ENCODE results near the gene TBCD. TPM values are rescaled to one million over a fixed set of nuclear protein-coding genes. Genes with fewer than 3 reads are reported as not detected.

Gene TBCD
- total and polyA plus RNA-seq, 9 of the 15 experiments (the other 6 are each of a cell fraction or from before 2014, with no cell fraction given), result 8.9 to 98.5 (median 28.0) TPM

DNA sequence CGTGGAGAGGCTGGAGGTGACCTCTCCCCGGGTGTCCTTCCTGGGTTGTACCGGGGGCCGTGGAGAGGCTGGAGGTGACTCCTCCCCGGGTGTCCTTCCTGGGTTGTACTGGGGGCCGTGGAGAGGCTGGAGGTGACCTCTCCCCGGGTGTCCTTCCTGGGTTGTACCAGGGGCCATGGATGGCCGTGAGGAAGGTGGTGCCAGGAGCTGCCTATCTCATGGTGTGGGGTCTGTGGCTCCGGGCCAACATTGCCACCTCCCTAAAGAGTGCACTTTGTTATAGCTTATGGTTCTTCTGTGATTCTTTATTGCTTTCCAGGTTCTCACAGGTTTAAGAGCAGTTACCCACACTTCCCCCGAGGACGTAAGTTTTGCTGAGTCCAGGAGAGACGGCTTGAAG, 174.2 kb downstream of the TBCD start:
- Histone ChIP-seq H3K9me1 (ENCODE audit: control insufficient read depth, insufficient read depth, low read length) (no peaks in the 10 kb centered on the region), H3K4me2 (ENCODE audit: insufficient read depth, low read length) (no peak overlapping the region), H3K4me1 (replicated peaks in 1 of 2; ENCODE audit: control insufficient read depth in 2 of 2, insufficient read depth in 2 of 2, low read length in 2 of 2) (peaks cover 0 to 4% of the 10 kb centered on the region in 2 experiments; a peak in 1 of 5 replicates), H2AFZ (ENCODE audit: low read depth, low read length) (no peak overlapping the region), H3K27me3 (ENCODE audit: control insufficient read depth in 2 of 2, insufficient read depth in 2 of 2, low read length in 2 of 2) (no peaks in the 10 kb centered on the region), H3K9ac (ENCODE audit: insufficient read depth in 1 of 2, low read depth in 2 of 2, low read length in 2 of 2) (no peak overlapping the region), H3K4me3 (no peak overlapping the region), H3K9me3 (replicated peaks; ENCODE audit: control insufficient read depth, insufficient read depth, low read depth, low read length) (no peaks in the 10 kb centered on the region), H4K20me1 (replicated peaks; ENCODE audit: control insufficient read depth, insufficient read depth, low read length) (no peaks in the 10 kb centered on the region), H3K36me3 (ENCODE audit: control insufficient read depth, insufficient read depth, low read length) (peaks cover 78% of the 10 kb centered on the region; the same call in 2 of the 3 replicates), H3K27ac (ENCODE audit: extremely low read depth, low read depth, low read length) (no peak overlapping the region), H3K79me2 (ENCODE audit: control insufficient read depth, insufficient read depth, low read length) (no peaks in the 10 kb centered on the region)
- POLR2A ChIA-PET, result interaction anchor here (0.6 to 0.7 kb wide), 2 partner anchors 71 to 321 kb away, joined by 3 read pairs; no protein-coding TSS in a partner anchor
- no TSS peak for BruUV-seq (replicated peaks)
- FAIRE-seq (no peak), ATAC-seq (no peak), DNase-seq (ENCODE audit: extremely low read depth in 1 of 4, low spot score in 3 of 4) (no peak)
- CTCF ChIA-PET (ENCODE audit: low intra/inter-chr PET ratio), result no interaction called here
- WGBS (ENCODE audit: insufficient coverage, low coverage, missing lambda C conversion rate), result 96% methylated on average over 11 of the region's 12 CpGs
- intact Hi-C loops (cut with micrococcal nuclease), result no loop called here
- no peak for TF ChIP-seq MAFF (IDR thresholded peaks at IDR 0.05; ENCODE audit: low read length)
- TF ChIP-seq ARHGAP35 (IDR thresholded peaks at IDR 0.05; ENCODE audit: partially characterized antibody), result no peak
- TF ChIP-seq, protein P1, sequence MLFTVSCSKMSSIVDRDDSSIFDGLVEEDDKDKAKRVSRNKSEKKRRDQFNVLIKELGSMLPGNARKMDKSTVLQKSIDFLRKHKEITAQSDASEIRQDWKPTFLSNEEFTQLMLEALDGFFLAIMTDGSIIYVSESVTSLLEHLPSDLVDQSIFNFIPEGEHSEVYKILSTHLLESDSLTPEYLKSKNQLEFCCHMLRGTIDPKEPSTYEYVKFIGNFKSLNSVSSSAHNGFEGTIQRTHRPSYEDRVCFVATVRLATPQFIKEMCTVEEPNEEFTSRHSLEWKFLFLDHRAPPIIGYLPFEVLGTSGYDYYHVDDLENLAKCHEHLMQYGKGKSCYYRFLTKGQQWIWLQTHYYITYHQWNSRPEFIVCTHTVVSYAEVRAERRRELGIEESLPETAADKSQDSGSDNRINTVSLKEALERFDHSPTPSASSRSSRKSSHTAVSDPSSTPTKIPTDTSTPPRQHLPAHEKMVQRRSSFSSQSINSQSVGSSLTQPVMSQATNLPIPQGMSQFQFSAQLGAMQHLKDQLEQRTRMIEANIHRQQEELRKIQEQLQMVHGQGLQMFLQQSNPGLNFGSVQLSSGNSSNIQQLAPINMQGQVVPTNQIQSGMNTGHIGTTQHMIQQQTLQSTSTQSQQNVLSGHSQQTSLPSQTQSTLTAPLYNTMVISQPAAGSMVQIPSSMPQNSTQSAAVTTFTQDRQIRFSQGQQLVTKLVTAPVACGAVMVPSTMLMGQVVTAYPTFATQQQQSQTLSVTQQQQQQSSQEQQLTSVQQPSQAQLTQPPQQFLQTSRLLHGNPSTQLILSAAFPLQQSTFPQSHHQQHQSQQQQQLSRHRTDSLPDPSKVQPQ (CRISPR knock-in tag; IDR thresholded peaks at IDR 0.05; ENCODE audit: borderline replicate concordance), result no peak
- TF ChIP-seq EZH2 (IDR thresholded peaks at IDR 0.05; ENCODE audit: borderline replicate concordance, low read depth, low read length), result no peak
- TF ChIP-seq TGIF2 (CRISPR knock-in tag; IDR thresholded peaks at IDR 0.05), result no peak
- TF ChIP-seq, protein P2, sequence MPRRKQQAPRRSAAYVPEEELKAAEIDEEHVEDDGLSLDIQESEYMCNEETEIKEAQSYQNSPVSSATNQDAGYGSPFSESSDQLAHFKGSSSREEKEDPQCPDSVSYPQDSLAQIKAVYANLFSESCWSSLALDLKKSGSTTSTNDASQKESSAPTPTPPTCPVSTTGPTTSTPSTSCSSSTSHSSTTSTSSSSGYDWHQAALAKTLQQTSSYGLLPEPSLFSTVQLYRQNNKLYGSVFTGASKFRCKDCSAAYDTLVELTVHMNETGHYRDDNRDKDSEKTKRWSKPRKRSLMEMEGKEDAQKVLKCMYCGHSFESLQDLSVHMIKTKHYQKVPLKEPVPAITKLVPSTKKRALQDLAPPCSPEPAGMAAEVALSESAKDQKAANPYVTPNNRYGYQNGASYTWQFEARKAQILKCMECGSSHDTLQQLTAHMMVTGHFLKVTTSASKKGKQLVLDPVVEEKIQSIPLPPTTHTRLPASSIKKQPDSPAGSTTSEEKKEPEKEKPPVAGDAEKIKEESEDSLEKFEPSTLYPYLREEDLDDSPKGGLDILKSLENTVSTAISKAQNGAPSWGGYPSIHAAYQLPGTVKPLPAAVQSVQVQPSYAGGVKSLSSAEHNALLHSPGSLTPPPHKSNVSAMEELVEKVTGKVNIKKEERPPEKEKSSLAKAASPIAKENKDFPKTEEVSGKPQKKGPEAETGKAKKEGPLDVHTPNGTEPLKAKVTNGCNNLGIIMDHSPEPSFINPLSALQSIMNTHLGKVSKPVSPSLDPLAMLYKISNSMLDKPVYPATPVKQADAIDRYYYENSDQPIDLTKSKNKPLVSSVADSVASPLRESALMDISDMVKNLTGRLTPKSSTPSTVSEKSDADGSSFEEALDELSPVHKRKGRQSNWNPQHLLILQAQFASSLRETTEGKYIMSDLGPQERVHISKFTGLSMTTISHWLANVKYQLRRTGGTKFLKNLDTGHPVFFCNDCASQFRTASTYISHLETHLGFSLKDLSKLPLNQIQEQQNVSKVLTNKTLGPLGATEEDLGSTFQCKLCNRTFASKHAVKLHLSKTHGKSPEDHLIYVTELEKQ (CRISPR knock-in tag; IDR thresholded peaks at IDR 0.05), result no peak
- in situ Hi-C loops (cut with MboI), result no loop called here
